Colonic mucosa (tissue), 4 donors: ENCODE measurements around the gene AASDH. TPM values are rescaled to one million over a fixed set of nuclear protein-coding genes. Genes with fewer than 3 reads are reported as not detected.

Source experiments
- DNase-seq: peaks from one replicate; pipeline ENCODE4 v3.0.0-alpha.2; 2020
- H3K27ac ChIP-seq: fragments of 200-600 bp; one replicate; pipeline ENCODE4 v1.8.0; 2021
- H3K27me3 ChIP-seq: fragments of 200-600 bp; one replicate; pipeline ENCODE4 v1.8.0; 2021
- H3K36me3 ChIP-seq: fragments of 200-600 bp; one replicate; pipeline ENCODE4 v1.8.0; 2021
- H3K4me1 ChIP-seq: fragments of 200-600 bp; one replicate; pipeline ENCODE4 v1.8.0; 2021; ENCODE audit warnings: mild to moderate bottlenecking
- H3K4me3 ChIP-seq: fragments of 200-600 bp; one replicate; pipeline ENCODE4 v1.8.0; 2021
- H3K9ac ChIP-seq, 2 donors: one replicate each; pipeline ENCODE4 v1.7.0; 2013; ENCODE audit warnings: control low read depth in 2 of 2, low read depth in 2 of 2, low read length in 2 of 2
- H3K9me3 ChIP-seq: fragments of 200-600 bp; one replicate; pipeline ENCODE4 v1.8.0; 2021
- intact Hi-C: fragments of 100-400 bp; cut with DNase I; formaldehyde crosslinking; loops from one replicate; pipeline ENCODE4 v1.14.1; 2022
- total RNA-seq, 2 donors: library from RNA; stranded (reverse); fragmentation: NEBNext Ultra II Directional in 1 of 2; extraction: Animal tissue kit (Norgen Biotek cat#: 25700) in 1 of 2; gene quantifications; one replicate each; pipeline ENCODE4 v1.2.1, GENCODE V29; 2021
- TF ChIP-seq, protein P1 (sequence below): fragments of 200-600 bp; IDR thresholded peaks from one replicate; pipeline ENCODE4 v1.8.0; 2022; ENCODE audit warnings: antibody characterized with exemption, mild to moderate bottlenecking
- donor health status: healthy.
- donor health status: DM: no; HTN: no; CAD: no.
- donor health status: DM: no; HTN: no; CAD: no.

Gene AASDH
- total RNA-seq, 2 donors from 2014 or later = 7.4 to 7.8 TPM

DNA sequence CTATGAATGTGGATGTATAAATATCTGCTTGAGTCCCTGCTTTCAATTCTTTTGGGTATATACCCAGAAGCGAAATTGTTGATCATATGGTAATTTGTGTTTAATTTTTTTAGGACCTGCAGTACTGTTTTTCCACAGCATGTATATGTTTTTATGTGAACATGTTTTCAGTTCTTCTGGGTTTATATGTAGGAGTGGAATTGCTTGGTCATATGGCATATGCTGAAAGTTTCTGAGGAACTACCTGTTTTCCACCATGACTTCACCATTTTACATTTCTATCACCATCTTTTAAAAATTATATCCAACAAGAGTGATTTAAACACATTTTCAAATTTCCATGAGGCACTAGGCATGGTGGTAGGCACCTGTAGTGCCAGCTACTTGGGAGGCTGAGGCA is 39.9 kb upstream of the AASDH start:
- Histone ChIP-seq H3K9ac (no peak overlapping the region), H3K4me3 (no peak overlapping the region), H3K27ac (no peak overlapping the region), H3K9me3 (no peaks in the 10 kb centered on the region), H3K36me3 (no peaks in the 10 kb centered on the region), H3K27me3 (no peaks in the 10 kb centered on the region), H3K4me1 (no peaks in the 10 kb centered on the region)
- intact Hi-C loops = loop anchor here (5.0 to 10.0 kb wide), 2 partner anchors 115 to 408 kb away; no protein-coding TSS in a partner anchor
- TF ChIP-seq, protein P1, sequence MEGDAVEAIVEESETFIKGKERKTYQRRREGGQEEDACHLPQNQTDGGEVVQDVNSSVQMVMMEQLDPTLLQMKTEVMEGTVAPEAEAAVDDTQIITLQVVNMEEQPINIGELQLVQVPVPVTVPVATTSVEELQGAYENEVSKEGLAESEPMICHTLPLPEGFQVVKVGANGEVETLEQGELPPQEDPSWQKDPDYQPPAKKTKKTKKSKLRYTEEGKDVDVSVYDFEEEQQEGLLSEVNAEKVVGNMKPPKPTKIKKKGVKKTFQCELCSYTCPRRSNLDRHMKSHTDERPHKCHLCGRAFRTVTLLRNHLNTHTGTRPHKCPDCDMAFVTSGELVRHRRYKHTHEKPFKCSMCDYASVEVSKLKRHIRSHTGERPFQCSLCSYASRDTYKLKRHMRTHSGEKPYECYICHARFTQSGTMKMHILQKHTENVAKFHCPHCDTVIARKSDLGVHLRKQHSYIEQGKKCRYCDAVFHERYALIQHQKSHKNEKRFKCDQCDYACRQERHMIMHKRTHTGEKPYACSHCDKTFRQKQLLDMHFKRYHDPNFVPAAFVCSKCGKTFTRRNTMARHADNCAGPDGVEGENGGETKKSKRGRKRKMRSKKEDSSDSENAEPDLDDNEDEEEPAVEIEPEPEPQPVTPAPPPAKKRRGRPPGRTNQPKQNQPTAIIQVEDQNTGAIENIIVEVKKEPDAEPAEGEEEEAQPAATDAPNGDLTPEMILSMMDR = no peak
- DNase-seq = no peak

DNA sequence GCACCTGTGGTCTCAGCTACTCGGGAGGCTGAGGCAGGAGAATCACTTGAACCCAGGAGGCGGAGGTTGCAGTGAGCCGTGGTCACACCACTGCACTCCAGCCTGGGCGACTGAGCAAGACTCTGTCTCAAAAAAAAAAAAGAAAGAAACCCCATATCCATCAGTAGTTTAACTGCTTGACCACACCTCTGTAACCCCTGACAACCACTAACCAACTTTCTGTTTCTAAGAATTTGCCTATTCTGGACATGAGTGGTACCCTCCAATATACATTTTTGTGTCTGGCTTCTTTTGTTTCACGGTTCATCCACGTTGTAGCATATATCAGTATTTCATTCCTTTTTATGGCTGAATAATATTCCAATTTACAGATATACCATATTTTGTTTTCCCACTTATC is 39.0 kb upstream of the AASDH start:
- Histone ChIP-seq H3K36me3 (no peaks in the 10 kb centered on the region), H3K27me3 (no peaks in the 10 kb centered on the region), H3K4me1 (no peaks in the 10 kb centered on the region), H3K9me3 (no peaks in the 10 kb centered on the region), H3K9ac (no peak overlapping the region), H3K4me3 (no peak overlapping the region), H3K27ac (no peak overlapping the region)
- DNase-seq = no peak
- intact Hi-C loops = loop anchor here (5.0 to 10.0 kb wide), 2 partner anchors 116 to 409 kb away; no protein-coding TSS in a partner anchor
- TF ChIP-seq, protein P1 = no peak

DNA sequence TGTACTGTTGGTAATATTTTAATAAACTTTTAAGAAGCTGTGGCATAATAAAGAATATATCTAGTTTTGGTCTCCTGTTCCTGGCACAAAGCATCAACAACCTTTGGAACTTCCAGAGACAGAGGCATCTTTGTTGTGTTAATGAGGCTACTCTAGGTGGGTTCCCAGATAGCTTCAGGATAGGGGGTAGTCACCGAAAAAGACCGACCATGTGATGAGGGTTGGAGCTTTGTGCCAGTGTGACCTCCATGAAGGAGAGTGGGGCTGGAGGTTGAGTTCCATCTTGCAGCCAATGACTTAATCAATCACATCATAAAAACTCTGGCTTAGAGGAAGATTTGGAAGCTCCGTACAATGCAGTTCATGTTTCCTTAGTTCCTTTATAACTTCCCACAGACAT is 38.2 kb upstream of the AASDH start:
- TF ChIP-seq, protein P1 = no peak

DNA sequence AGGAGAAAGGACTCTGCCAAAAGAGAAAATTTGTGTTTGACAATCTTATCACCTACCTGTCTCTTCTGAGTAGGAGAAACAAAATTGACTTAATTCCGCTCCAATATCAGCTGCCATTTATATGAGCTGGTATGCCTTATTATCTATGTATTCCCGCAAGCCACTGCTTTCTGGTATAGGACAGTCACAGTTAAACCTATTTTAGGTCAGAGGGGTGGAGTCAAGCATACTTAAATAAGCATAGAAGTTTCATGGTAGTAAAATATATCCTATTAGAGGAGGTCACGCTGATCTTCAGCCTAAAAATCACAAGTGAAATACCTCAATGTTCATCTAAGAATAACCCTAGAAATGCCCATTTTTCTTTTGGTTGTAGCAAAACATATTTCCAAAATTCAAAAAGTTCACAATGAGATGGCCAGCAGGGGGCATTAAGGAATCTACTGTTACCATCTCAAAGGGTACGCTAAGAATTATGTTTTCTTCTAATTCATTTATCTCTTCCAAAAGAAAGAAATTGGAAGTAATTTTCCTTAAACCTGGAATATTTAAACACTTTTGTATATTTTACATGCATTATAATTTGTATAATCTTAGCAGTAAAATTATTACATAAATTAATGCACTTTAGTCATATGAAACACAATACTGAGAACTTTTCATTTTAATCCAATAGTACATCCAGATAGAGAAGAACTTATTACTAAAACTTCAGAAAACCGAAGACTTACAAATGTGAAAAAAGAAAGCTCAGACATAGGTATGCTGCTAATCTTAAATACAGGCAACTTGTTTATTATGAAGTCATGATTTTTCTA is 37.6 kb upstream of the AASDH start:
- H3K27me3 ChIP-seq = no peaks in the 10 kb centered on the region
- H3K4me3 ChIP-seq = no peak overlapping the region
- H3K4me1 ChIP-seq = no peaks in the 10 kb centered on the region
- H3K9me3 ChIP-seq = no peaks in the 10 kb centered on the region
- no peaks in the 10 kb centered on the region for H3K36me3 ChIP-seq
- peak; percentile 44 for DNase-seq
- intact Hi-C loops = loop anchor here (5.0 to 10.0 kb wide), 2 partner anchors 117 to 410 kb away; no protein-coding TSS in a partner anchor
- H3K9ac ChIP-seq = no peak overlapping the region
- H3K27ac ChIP-seq = no peak overlapping the region
- TF ChIP-seq, protein P1 = peak; percentile 65

More for the DNA sequence above, 38.2 kb upstream of the AASDH start:
- DNase-seq = no peak
- Histone ChIP-seq H3K9ac (no peak overlapping the region), H3K4me3 (no peak overlapping the region), H3K27ac (no peak overlapping the region), H3K36me3 (no peaks in the 10 kb centered on the region), H3K4me1 (no peaks in the 10 kb centered on the region), H3K27me3 (no peaks in the 10 kb centered on the region), H3K9me3 (no peaks in the 10 kb centered on the region)
- intact Hi-C loops = loop anchor here (5.0 to 10.0 kb wide), 2 partner anchors 117 to 409 kb away; no protein-coding TSS in a partner anchor

DNA sequence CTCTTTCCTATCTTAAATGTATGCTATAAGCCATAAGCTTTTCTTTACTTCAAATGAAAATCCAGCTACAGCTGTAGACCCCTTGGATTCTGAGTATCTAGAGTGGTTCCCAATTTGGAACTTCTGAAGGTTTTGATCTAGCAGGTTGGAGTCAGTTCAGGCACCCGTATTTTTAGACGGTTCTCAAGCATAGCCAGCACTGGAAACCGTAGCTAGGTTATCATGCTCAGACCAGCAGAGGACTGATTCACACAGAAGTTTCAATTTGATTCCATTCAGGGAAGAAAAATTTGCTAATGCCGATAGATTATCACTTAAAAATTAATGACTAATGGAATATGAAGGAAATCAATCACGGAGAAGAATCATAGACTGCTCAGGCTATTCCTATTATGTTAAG is 36.9 kb upstream of the AASDH start:
- no peaks in the 10 kb centered on the region for H3K36me3 ChIP-seq
- H3K9me3 ChIP-seq = no peaks in the 10 kb centered on the region
- TF ChIP-seq, protein P1 = no peak
- no peaks in the 10 kb centered on the region for H3K27me3 ChIP-seq
- intact Hi-C loops = loop anchor here (10.0 kb wide), 1 partner anchor 411 kb away; no protein-coding TSS in a partner anchor
- no peak for DNase-seq
- no peak overlapping the region for H3K9ac ChIP-seq
- no peak overlapping the region for H3K27ac ChIP-seq
- H3K4me3 ChIP-seq = no peak overlapping the region
- no peaks in the 10 kb centered on the region for H3K4me1 ChIP-seq
